ENCODE data around the gene CILP.
"Not testable (repeated sequence)": the region's sequence is repeated elsewhere in the genome, so short reads cannot be mapped to it uniquely, and the experiment has no call there.

The CILP gene

DNA sequence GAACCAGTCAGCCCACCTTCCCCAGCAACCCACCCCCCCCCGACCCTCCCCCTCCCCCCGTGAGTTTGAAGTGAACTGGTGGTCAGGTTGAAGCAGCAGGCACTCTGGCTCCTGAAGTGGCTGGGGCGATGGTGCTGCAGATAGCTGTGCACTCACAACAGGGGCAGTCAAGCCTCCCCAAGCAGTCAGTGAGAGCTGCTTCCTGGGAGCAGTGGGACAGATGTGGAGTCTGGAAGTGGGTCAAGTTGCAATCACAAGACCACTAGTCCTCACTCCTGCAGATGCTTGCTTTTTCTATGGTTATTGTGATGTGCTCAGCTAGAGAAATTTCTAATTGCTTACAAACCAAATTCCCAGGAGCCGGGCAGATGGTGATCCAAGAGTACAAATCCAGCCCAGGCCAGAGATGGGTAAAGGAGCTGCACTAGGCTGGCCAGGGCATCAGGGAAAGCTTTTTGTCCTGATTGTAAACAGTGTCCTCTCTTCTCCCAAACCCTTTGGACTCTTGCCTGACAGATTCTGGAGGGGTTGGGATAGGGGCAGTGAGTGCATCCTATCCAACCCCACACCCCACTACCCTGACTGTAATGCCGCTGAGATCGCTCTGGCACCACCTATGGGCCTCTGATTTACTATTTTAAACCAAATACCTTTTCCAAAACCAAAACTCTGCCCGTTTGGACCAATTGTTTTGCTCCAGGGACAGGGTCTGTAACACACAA lies 16.3 kb downstream of the CILP start:
- no peak for DNase-seq

- DNase-seq, result no peak
These were observed 19.3 kb downstream of the CILP start for GRCh38 chr15:65192016-65192415.

- no peak for DNase-seq
These were observed 22.1 kb downstream of the CILP start for GRCh38 chr15:65189102-65189740.

DNA sequence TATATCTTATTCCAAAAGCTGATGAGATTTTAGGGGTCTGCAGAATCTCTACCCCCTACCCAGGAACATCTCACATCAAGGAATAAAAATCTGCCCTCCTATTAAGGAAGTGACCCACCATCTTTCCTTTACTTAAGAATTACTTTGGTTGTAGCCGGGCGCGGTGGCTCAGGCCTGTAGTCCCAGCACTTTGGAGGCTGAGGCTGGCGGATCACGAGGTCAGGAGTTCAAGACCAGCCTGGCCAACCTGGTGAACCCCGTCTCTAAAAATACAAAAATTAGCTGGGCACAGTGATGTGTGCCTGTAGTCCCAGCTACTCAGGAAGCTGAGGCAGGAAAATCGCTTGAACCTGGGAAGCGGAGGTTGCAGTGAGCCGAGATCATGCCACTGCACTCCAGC lies 22.8 kb downstream of the CILP start:
- DNase-seq, result not testable (repeated sequence)

DNA sequence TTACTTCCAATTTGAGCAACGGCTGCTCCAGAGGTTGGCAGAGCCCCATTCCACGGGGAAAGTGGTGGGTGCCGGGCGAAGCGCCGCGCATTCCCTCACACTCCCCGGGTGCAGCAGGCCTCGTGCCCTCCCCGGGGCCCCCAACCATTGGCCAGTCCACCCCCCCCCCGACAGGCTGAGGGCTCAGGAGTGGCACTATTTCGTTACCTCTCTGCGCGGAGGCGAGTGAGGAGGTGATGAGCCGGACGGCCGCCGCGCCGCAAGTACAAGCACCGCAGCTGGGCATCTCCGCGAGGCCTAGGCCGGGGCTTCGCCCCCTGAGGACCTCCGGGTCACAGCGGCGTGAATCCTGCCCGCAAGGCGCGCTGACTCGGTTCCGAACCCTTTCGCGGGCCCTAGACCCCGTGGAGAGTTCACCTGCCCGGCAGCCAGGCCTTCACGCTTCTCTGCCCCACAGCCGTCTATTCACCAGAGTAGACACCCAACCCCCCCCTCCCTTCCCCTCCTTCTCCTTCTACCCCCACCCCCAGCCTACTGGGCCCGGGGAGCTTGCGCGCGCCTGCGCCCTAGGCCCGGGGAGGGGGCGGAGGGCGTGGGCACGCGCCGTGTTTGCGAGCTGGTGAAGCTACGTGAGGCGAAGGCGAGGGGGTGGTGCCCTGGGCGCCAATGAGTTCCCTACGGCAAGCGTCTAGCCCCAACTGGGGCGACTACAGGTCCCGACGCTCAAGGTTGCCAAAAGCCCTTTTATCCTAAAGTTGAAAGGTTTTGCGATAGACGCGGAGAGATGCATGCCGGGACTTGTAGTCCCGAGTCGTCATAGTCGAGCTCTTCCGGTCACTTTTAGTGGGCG lies 26.2 kb downstream of the CILP start, which contains the start of gene CLPX:
TSS of gene CLPX (minus strand) at position 475 of the 850 bp plus-strand sequence. CDS start at position 286, 189 bp downstream.
- DNase-seq, result peak; percentile 90

DNA sequence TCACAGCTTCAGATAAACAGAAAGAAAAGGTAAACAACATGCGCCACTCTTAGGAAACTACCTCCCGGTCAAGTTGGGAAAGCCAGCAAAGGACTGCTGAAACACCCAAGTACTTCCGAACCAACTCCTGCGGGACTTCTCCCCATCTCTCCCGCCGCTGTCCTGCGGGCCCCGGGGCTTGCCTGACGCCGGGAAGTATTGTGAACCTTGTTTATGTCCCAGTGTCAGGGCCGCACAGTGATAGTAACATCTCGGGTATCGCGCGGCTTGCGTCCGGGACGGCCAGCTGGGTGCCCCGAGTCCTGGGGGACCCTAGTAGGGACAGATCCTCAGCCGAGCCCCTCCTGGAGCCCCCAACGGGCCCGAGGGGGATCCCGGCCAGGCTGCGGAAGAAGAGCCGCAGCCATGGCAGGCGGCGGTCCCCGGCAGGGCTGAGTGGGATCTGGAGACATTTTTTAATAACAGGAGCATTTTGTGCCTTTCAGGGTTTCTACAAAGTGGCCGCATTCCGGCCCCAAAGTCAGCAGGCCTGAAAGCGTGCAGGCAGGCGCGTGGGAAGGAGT lies 26.9 kb downstream of the CILP start:
- DNase-seq, result no peak

DNA sequence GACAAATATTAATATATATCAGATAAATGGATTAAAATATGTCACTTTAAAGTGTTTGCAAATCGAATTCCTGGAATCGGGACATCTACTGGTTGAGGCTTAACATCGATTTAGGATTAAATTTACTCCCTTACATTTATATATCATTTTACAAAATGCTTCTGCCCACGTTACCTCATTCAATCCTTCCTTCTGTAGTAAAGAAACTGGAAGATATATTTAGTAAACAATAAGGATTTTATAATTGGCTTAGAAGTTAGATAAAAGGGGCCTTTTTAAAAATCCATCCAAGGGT lies 27.5 kb downstream of the CILP start:
- DNase-seq, result no peak

GRCh38 chr15:65182538-65182937 lies 28.7 kb downstream of the CILP start:
- DNase-seq, result no peak

- not testable (repeated sequence) for DNase-seq
These were observed 29.5 kb downstream of the CILP start for GRCh38 chr15:65181582-65182353.

- no peak for DNase-seq
These were observed 31.1 kb downstream of the CILP start for GRCh38 chr15:65180167-65180566.

DNA sequence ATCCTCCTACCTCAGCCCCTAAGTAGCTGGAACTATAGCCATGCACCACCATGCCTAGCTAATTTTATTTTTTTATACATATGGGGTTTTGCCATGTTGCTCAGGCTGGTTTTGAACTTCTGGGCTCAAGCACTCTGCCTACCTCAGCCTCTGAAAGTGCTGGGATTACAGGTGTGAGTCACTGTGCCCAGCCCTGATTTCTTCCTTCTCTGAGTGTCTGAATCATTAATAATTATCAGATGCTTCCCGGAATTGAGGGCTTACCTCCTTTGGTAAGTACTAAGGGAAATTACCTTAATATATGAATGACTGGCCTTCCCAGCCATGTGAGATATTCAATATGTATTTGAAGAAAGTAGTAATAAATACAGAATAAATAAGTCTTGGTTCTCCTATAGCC lies 33.4 kb downstream of the CILP start:
- DNase-seq, result no peak

DNA sequence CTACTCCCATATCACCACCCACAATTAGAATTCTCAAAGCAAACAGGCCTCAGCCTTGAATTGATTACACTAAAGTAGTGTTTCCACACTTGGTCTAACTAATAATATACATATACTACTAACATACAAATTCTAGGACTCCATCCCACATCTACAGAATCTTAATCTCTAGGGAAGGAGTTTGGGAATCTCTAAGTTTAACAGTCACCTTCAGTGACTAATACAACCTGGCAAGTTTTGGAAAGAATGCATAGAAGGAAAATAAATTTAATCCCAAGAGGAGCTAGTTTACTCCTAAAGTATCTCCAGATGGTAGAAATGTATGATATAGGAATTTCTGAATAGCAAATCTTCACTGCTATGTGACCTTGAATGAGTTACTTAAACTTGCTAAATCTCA lies 35.2 kb downstream of the CILP start:
- no peak for DNase-seq

- no peak for DNase-seq
These were observed 35.8 kb downstream of the CILP start for GRCh38 chr15:65175511-65175910.

DNA sequence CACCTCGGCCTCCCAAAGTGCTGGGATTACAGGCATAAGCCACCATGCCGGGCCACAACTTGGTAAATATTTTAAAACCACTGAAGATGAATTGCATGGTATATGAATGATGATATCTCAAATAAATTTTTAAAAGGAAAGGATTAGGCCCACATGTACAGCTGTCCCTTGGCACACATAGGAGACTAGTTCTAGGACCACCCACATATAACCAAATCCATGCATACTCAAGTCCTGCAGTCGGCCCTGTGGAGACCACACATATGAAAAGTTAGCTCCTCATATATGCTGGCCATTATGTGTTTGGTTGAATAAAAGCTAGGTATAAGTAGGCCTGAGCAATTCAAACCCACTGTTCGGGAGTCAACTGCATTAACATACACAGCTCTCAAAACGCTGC lies 36.8 kb downstream of the CILP start:
- DNase-seq, result no peak

DNA sequence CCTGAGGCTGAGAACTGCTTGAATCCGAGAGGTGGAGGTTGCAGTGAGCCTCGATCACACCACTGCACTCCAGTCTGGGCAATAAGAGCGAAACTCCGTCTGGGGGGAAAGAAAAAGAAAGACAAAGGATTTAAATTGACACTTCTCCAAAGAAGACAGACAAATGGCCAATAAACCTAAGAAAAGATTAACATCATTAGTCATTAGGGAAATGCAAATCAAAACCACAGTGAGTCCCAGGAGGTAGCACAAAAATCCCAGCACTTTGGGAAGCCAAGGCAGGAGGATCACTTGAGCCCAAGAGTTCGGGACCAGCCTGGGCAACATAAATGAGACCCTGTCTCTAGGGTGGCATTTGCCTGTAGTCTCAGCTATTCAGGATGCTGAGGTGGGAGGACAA lies 38.7 kb downstream of the CILP start:
- DNase-seq, result no peak

DNA sequence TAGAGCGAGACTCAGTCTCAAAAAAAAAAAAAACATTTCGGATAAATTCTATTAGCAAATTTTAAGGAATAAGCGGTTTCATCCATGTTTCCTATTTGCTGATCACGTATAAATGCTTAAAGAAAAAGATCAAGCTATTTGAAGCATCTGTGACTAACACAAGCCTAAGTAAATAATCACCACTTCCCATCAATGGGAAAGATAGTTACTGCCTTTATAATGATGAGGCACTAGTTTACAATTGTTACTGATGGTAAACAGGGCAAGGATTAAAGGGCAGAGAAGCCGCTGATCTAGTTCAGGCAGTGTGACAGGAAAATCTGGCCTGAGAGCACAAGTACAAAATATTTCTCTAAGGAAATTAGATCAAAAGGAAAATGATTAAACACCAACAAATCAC lies 39.8 kb downstream of the CILP start:
- no peak for DNase-seq

DNA sequence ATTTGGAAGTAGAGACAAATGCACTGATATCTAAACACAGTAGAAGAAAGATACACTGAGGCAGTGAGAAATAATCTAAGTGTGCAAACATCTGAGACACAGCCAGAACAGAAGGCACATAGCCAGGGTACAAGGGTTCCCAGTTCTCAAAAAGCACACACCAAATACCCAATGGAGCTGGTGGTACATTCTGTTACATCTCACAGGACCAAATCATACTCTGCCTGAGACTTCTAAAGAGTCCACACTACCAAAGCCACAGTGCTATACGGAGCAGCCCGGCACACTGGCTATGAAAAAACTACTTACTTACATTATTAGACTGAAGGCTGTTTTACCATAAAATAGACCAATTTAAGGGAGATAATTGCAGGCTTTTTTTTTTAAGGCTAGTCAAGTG lies 45.4 kb downstream of the CILP start:
- DNase-seq, result no peak

DNA sequence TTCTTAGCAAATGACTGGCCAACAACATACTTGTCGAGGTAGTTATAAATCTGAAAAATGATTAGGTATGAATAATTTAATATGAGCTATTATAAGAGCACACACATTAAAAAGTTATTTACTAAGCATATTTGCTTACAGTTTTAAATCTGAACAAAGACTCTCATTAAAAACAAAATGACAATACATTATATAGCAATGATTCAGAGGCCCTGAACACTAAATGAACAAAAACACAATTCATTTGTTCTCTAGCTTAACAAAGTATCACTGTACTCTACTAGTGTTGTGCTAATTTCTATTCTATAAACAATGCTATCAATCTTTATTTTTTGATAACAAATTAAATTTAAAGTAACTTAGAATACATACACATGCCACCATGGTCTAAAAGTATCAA lies 47.1 kb downstream of the CILP start:
- no peak for DNase-seq

DNA sequence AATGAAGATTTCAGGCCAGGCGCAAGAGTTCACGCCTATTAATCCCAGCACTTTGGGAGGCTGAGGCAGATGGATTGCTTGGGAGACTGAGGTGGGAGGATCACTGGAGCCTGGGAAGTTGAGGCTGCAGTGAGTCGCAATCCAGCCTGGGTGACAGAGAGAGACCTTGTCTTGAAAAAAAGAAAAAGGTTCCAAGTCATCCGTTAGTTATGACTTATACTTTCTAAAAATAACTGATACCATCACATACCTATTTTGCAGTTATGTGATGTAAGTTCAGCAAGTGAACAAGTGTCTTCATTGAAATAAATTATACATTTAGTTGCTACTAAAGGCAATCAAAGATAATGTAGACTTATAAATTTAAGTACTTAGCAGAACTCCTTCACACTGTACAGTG lies 48.2 kb downstream of the CILP start:
- DNase-seq, result no peak

- DNase-seq, result no peak
These were observed 54.6 kb downstream of the CILP start for GRCh38 chr15:65156692-65157091.

DNA sequence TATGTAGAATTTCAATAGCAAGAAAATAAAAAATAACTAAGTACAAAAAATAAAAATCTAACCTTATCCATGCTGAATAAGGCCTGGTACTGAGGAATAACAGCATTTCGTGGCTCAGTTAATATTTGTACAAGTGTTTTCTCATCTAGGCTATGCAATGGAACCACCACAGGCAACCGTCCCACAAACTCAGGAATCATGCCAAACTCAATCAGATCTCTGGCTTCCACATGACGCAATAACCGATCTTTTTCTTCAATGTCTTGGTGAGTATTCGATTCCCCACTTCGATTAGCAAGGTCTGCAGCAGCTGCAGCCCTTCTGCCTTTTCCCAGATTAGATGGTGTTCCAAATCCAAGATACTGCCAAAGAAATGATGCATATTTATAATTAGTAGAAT lies 56.6 kb downstream of the CILP start:
- no peak for DNase-seq

GRCh38 chr15:65147902-65148301 lies 63.4 kb downstream of the CILP start:
- DNase-seq, result no peak

GRCh38 chr15:65146438-65146837 lies 64.8 kb downstream of the CILP start:
- DNase-seq, result no peak

Data from NCI-H774 (cell line).